ENCODE results near the gene DDX17. TPM values are rescaled to one million over a fixed set of nuclear protein-coding genes. Genes with fewer than 3 reads are reported as not detected.

DDX17 gene
- total RNA-seq, 2 experiments from 2014 or later = 508 to 626 TPM

GRCh38 chr22:38462960-38463784, 42.9 kb downstream of the DDX17 start:
- TF ChIP-seq EZH2phosphoT487 (IDR thresholded peaks at IDR 0.05; ENCODE audit: borderline replicate concordance, low read depth, low read length) = no peak
- TF ChIP-seq CTCF (conservative IDR thresholded peaks at IDR 0.05; ENCODE audit: low read length) = no peak
- peaks cover 34% of the 10 kb centered on the region for H3K4me1 ChIP-seq (ENCODE audit: insufficient read depth, low read length, poor library complexity, severe bottlenecking)
- no TSS peak for BruUV-seq (replicated peaks)
- H3K4me3 ChIP-seq (ENCODE audit: low read depth, low read length, poor library complexity, severe bottlenecking) = no peak overlapping the region
- H3K9me3 ChIP-seq (ENCODE audit: low read length) = no peaks in the 10 kb centered on the region
- DNase-seq (ENCODE audit: low spot score) = peak; percentile 62
- H4K20me1 ChIP-seq (ENCODE audit: insufficient read depth, low read length) = no peaks in the 10 kb centered on the region
- H3K4me2 ChIP-seq (ENCODE audit: low read length) = peak overlapping the region; percentile 42; the same call in 1 of the 2 replicates
- ChIA-PET POLR2A (interaction anchor here (0.6 kb wide), 1 partner anchor 183 kb away, joined by 3 read pairs; no protein-coding TSS in a partner anchor), CTCF (ENCODE audit: unreplicated experiment) (interaction anchor here (0.6 kb wide), 2 partner anchors 62 to 148 kb away, joined by 3 read pairs; no protein-coding TSS in a partner anchor)
- H3K79me2 ChIP-seq (ENCODE audit: insufficient read depth, low read depth, low read length) = no peaks in the 10 kb centered on the region
- no peak overlapping the region; the same call in 1 of the 2 replicates for H2AFZ ChIP-seq (ENCODE audit: low read length)
- intact Hi-C loops (cut with micrococcal nuclease; ENCODE audit: unreplicated experiment) = loop anchor here (5.0 kb wide), 2 partner anchors 109 to 411 kb away; partner anchors contain the start of gene DMC1
- no peaks in the 10 kb centered on the region for H3K36me3 ChIP-seq (ENCODE audit: insufficient read depth, low read length)
- H3K27ac ChIP-seq (ENCODE audit: low read depth, low read length, poor library complexity, severe bottlenecking) = no peak overlapping the region
- no peaks in the 10 kb centered on the region for H3K9me2 ChIP-seq (ENCODE audit: insufficient read depth, low read length)

GRCh38 chr22:38461414-38462081, 44.6 kb downstream of the DDX17 start:
- TF ChIP-seq EZH2phosphoT487 (IDR thresholded peaks at IDR 0.05; ENCODE audit: borderline replicate concordance, low read depth, low read length) (no peak), CTCF (conservative IDR thresholded peaks at IDR 0.05; ENCODE audit: low read length) (no peak)
- H3K4me3 ChIP-seq (ENCODE audit: low read depth, low read length, poor library complexity, severe bottlenecking) = no peak overlapping the region
- no peaks in the 10 kb centered on the region for H3K79me2 ChIP-seq (ENCODE audit: insufficient read depth, low read depth, low read length)
- H3K9me2 ChIP-seq (ENCODE audit: insufficient read depth, low read length) = no peaks in the 10 kb centered on the region
- no peak overlapping the region for H3K27ac ChIP-seq (ENCODE audit: low read depth, low read length, poor library complexity, severe bottlenecking)
- H3K9me3 ChIP-seq (ENCODE audit: low read length) = no peaks in the 10 kb centered on the region
- 0 out of 2 replicates have a peak overlapping the region, but pooled peaks have one; percentile 18 for H2AFZ ChIP-seq (ENCODE audit: low read length)
- no peaks in the 10 kb centered on the region for H4K20me1 ChIP-seq (ENCODE audit: insufficient read depth, low read length)
- DNase-seq (ENCODE audit: low spot score) = peak; percentile 80
- H3K4me2 ChIP-seq (ENCODE audit: low read length) = peak overlapping the region; percentile 55
- no TSS peak for BruUV-seq (replicated peaks)
- POLR2A ChIA-PET = no interaction called here
- CTCF ChIA-PET (ENCODE audit: unreplicated experiment) = no interaction called here
- intact Hi-C loops (cut with micrococcal nuclease; ENCODE audit: unreplicated experiment) = loop anchor here (5.0 kb wide), 2 partner anchors 111 to 409 kb away; partner anchors contain the start of gene DMC1
- no peaks in the 10 kb centered on the region for H3K36me3 ChIP-seq (ENCODE audit: insufficient read depth, low read length)
- peaks cover 34% of the 10 kb centered on the region for H3K4me1 ChIP-seq (ENCODE audit: insufficient read depth, low read length, poor library complexity, severe bottlenecking)
